ENCODE measurements around the gene SEMA5A.
"Not testable (repeated sequence)": the region's sequence is repeated elsewhere in the genome, so short reads cannot be mapped to it uniquely, and the experiment has no call there.

SEMA5A gene

GRCh38 chr5:9409413-9409960 lies 136.4 kb downstream of the SEMA5A start:
- no peak for DNase-seq

- DNase-seq = no peak
These were observed 136.9 kb downstream of the SEMA5A start for GRCh38 chr5:9408964-9409363.

GRCh38 chr5:9405196-9405754 lies 140.6 kb downstream of the SEMA5A start:
- no peak for DNase-seq

GRCh38 chr5:9401786-9402472 lies 143.9 kb downstream of the SEMA5A start:
- no peak for DNase-seq

- DNase-seq = not testable (repeated sequence)
These were observed 146.1 kb downstream of the SEMA5A start for GRCh38 chr5:9399783-9400182.

- DNase-seq = no peak
These were observed 146.8 kb downstream of the SEMA5A start for GRCh38 chr5:9399094-9399493.

GRCh38 chr5:9398227-9398626 lies 147.6 kb downstream of the SEMA5A start:
- no peak for DNase-seq

GRCh38 chr5:9396285-9396770 lies 149.5 kb downstream of the SEMA5A start:
- no peak for DNase-seq

GRCh38 chr5:9395706-9396105 lies 150.2 kb downstream of the SEMA5A start:
- DNase-seq = no peak

- no peak for DNase-seq
These were observed 151.7 kb downstream of the SEMA5A start for GRCh38 chr5:9394221-9394620.

- no peak for DNase-seq
These were observed 153.2 kb downstream of the SEMA5A start for GRCh38 chr5:9392625-9393024.

GRCh38 chr5:9391080-9391479 lies 154.8 kb downstream of the SEMA5A start:
- DNase-seq = no peak

GRCh38 chr5:9390113-9390512 lies 155.8 kb downstream of the SEMA5A start:
- DNase-seq = no peak

- DNase-seq = no peak
These were observed 156.8 kb downstream of the SEMA5A start for GRCh38 chr5:9388941-9389674.

GRCh38 chr5:9387879-9388278 lies 158.0 kb downstream of the SEMA5A start:
- no peak for DNase-seq

- no peak for DNase-seq
These were observed 158.9 kb downstream of the SEMA5A start for GRCh38 chr5:9386945-9387344.

GRCh38 chr5:9382522-9382921 lies 163.4 kb downstream of the SEMA5A start:
- DNase-seq = no peak

- no peak for DNase-seq
These were observed 164.4 kb downstream of the SEMA5A start for GRCh38 chr5:9381464-9381863.

- no peak for DNase-seq
These were observed 165.8 kb downstream of the SEMA5A start for GRCh38 chr5:9380109-9380508.

GRCh38 chr5:9376363-9377117 lies 169.3 kb downstream of the SEMA5A start:
- DNase-seq = no peak

- DNase-seq = no peak
These were observed 170.1 kb downstream of the SEMA5A start for GRCh38 chr5:9375756-9376155.

- DNase-seq = no peak
These were observed 171.8 kb downstream of the SEMA5A start for GRCh38 chr5:9374025-9374424.
